BLaER1 (cell line): ENCODE measurements around the gene HSPB9.
"Not testable (repeated sequence)": the region's sequence is repeated elsewhere in the genome, so short reads cannot be mapped to it uniquely, and the experiment has no call there.

Experiments used
- H3K27ac ChIP-seq: shearing (Covaris generic); formaldehyde crosslinking; 2 replicates; pipeline ENCODE4 v1.8.1; 2022
- H3K27me3 ChIP-seq: shearing (Covaris generic); formaldehyde crosslinking; 2 replicates; pipeline ENCODE4 v1.8.1; 2022
- H3K36me3 ChIP-seq: shearing (Covaris generic); formaldehyde crosslinking; 2 replicates; pipeline ENCODE4 v1.8.1; 2022
- H3K4me1 ChIP-seq: shearing (Covaris generic); formaldehyde crosslinking; 2 replicates; pipeline ENCODE4 v1.8.1; 2022
- H3K4me2 ChIP-seq: shearing (Covaris generic); formaldehyde crosslinking; 2 replicates; pipeline ENCODE4 v1.8.1; 2022
- H3K4me3 ChIP-seq: shearing (Covaris generic); formaldehyde crosslinking; 2 replicates; pipeline ENCODE4 v1.8.1; 2022
- H3K9ac ChIP-seq: shearing (Covaris generic); formaldehyde crosslinking; 2 replicates; pipeline ENCODE4 v1.8.1; 2022
- H3K9me3 ChIP-seq: shearing (Covaris generic); formaldehyde crosslinking; 2 replicates; pipeline ENCODE4 v1.8.1; 2022
- H4K20me1 ChIP-seq: shearing (Covaris generic); formaldehyde crosslinking; 2 replicates; pipeline ENCODE4 v1.8.1; 2022
- Cebpa-rat ChIP-seq: shearing (Covaris generic); IDR thresholded peaks from 2 replicates; pipeline ENCODE4 v1.8.1; 2022

The HSPB9 gene

GRCh38 chr17:42138749-42139492, 16.3 kb downstream of the HSPB9 start:
- no peak for TF ChIP-seq Cebpa-rat
- H3K27ac ChIP-seq, result no peak overlapping the region
- H3K4me2 ChIP-seq, result no peak overlapping the region
- no peaks in the 10 kb centered on the region for H3K27me3 ChIP-seq
- peaks cover 84% of the 10 kb centered on the region for H3K36me3 ChIP-seq
- no peak overlapping the region for H3K9ac ChIP-seq
- no peak overlapping the region for H3K4me3 ChIP-seq
- H3K4me1 ChIP-seq, result peaks cover 65% of the 10 kb centered on the region
- peaks cover 99% of the 10 kb centered on the region for H4K20me1 ChIP-seq
- no peaks in the 10 kb centered on the region for H3K9me3 ChIP-seq

- H3K36me3 ChIP-seq, result peaks cover 92% of the 10 kb centered on the region
- peaks cover 99% of the 10 kb centered on the region for H4K20me1 ChIP-seq
- H3K4me2 ChIP-seq, H3K4me3 ChIP-seq, H3K27me3 ChIP-seq, H3K9ac ChIP-seq, H3K9me3 ChIP-seq: not testable (repeated sequence)
- 0 out of 2 replicates have a peak overlapping the region, but pooled peaks have one; percentile 13 for H3K27ac ChIP-seq
- H3K4me1 ChIP-seq, result peaks cover 48% of the 10 kb centered on the region
Measured at GRCh38 chr17:42140690-42141089, 18.1 kb downstream of the HSPB9 start.

GRCh38 chr17:42141382-42141781, 18.8 kb downstream of the HSPB9 start:
- Histone ChIP-seq H3K36me3 (peaks cover 92% of the 10 kb centered on the region), H3K4me2 (peak overlapping the region; percentile 44), H3K4me1 (peaks cover 41% of the 10 kb centered on the region), H3K4me3 (no peak overlapping the region), H3K27ac (0 out of 2 replicates have a peak overlapping the region, but pooled peaks have one; percentile 13), H3K9ac (no peak overlapping the region), H3K9me3 (no peaks in the 10 kb centered on the region), H3K27me3 (no peaks in the 10 kb centered on the region), H4K20me1 (peaks cover 99% of the 10 kb centered on the region)
- TF ChIP-seq Cebpa-rat, result no peak

- H4K20me1 ChIP-seq, result peaks cover 99% of the 10 kb centered on the region
Measured at GRCh38 chr17:42142371-42142896, 19.8 kb downstream of the HSPB9 start.

GRCh38 chr17:42143138-42143537, 20.5 kb downstream of the HSPB9 start:
- Histone ChIP-seq H4K20me1 (peaks cover 99% of the 10 kb centered on the region), H3K9ac (0 out of 2 replicates have a peak overlapping the region, but pooled peaks have one; percentile 40), H3K36me3 (peaks cover 93% of the 10 kb centered on the region), H3K4me2 (peak overlapping the region; percentile 44), H3K27ac (0 out of 2 replicates have a peak overlapping the region, but pooled peaks have one; percentile 4), H3K4me1 (peaks cover 38% of the 10 kb centered on the region)
- not testable (repeated sequence) for H3K4me3 ChIP-seq, H3K27me3 ChIP-seq, H3K9me3 ChIP-seq

More at GRCh38 chr17:42142371-42142896, 19.8 kb downstream of the HSPB9 start:
- Histone ChIP-seq H3K27ac (peak overlapping the region; percentile 4; the same call in 1 of the 2 replicates), H3K36me3 (peaks cover 93% of the 10 kb centered on the region), H3K27me3 (no peaks in the 10 kb centered on the region), H3K4me1 (peaks cover 38% of the 10 kb centered on the region), H3K4me2 (peak overlapping the region; percentile 44), H3K9me3 (no peaks in the 10 kb centered on the region), H3K4me3 (no peak overlapping the region), H3K9ac (peak overlapping the region; percentile 40; the same call in 1 of the 2 replicates)
- TF ChIP-seq Cebpa-rat, result no peak

- H3K4me2 ChIP-seq, result no peak overlapping the region
- no peak overlapping the region for H3K9ac ChIP-seq
- H3K27me3 ChIP-seq, result no peaks in the 10 kb centered on the region
- H3K27ac ChIP-seq, result no peak overlapping the region
- peaks cover 100% of the 10 kb centered on the region for H4K20me1 ChIP-seq
- TF ChIP-seq Cebpa-rat, result no peak
- H3K4me3 ChIP-seq, result no peak overlapping the region
- H3K9me3 ChIP-seq, result no peaks in the 10 kb centered on the region
- peaks cover 93% of the 10 kb centered on the region for H3K36me3 ChIP-seq
- peaks cover 26% of the 10 kb centered on the region for H3K4me1 ChIP-seq
Measured at GRCh38 chr17:42146911-42147607, 24.5 kb downstream of the HSPB9 start.

GRCh38 chr17:42153919-42154742, 31.5 kb downstream of the HSPB9 start:
- no peaks in the 10 kb centered on the region for H3K9me3 ChIP-seq
- H3K27me3 ChIP-seq, result no peaks in the 10 kb centered on the region
- peak overlapping the region; percentile 98 for H3K4me3 ChIP-seq
- H3K27ac ChIP-seq, result peak overlapping the region; percentile 91
- peak overlapping the region; percentile 96 for H3K9ac ChIP-seq
- H3K4me2 ChIP-seq, result peak overlapping the region; percentile 94
- H3K36me3 ChIP-seq, result peaks cover 36% of the 10 kb centered on the region
- peaks cover 41% of the 10 kb centered on the region for H3K4me1 ChIP-seq
- H4K20me1 ChIP-seq, result peaks cover 56% of the 10 kb centered on the region
- TF ChIP-seq Cebpa-rat, result no peak

- Histone ChIP-seq H3K9me3 (no peaks in the 10 kb centered on the region), H3K9ac (peak overlapping the region; percentile 68; the same call in 1 of the 2 replicates), H3K27ac (peak overlapping the region; percentile 60; the same call in 1 of the 2 replicates), H3K4me3 (peak overlapping the region; percentile 98), H3K27me3 (no peaks in the 10 kb centered on the region), H3K4me2 (peak overlapping the region; percentile 66), H3K36me3 (peaks cover 23% of the 10 kb centered on the region), H3K4me1 (peaks cover 56% of the 10 kb centered on the region), H4K20me1 (peaks cover 41% of the 10 kb centered on the region)
- TF ChIP-seq Cebpa-rat, result no peak
Measured at GRCh38 chr17:42155614-42156045, 33.0 kb downstream of the HSPB9 start.

GRCh38 chr17:42159796-42160530, 37.4 kb downstream of the HSPB9 start:
- Histone ChIP-seq H3K27ac (peak overlapping the region; percentile 65), H3K4me2 (peak overlapping the region; percentile 71), H3K9me3 (no peaks in the 10 kb centered on the region), H3K9ac (peak overlapping the region; percentile 38; the same call in 1 of the 2 replicates), H3K4me1 (peaks cover 44% of the 10 kb centered on the region), H3K27me3 (no peaks in the 10 kb centered on the region), H4K20me1 (no peaks in the 10 kb centered on the region), H3K4me3 (no peak overlapping the region), H3K36me3 (no peaks in the 10 kb centered on the region)
- no peak for TF ChIP-seq Cebpa-rat
